Liver (tissue), 3 donors: ENCODE measurements around the gene AKR1C1.
A peak's percentile ranks its signal among the peaks of the same experiment; 100 is the strongest.
"Not testable (repeated sequence)": the region's sequence is repeated elsewhere in the genome, so short reads cannot be mapped to it uniquely, and the experiment has no call there.

Experiments used
- CTCF ChIP-seq: fragments of 150-350 bp; IDR thresholded peaks from 2 replicates; pipeline ENCODE4 v1.5.1; 2017; ENCODE audit warnings: improper control_type of control experiment, low read depth, low read length; ENCODE audit not compliant: missing input control
- GABPA ChIP-seq, 2 donors: IDR thresholded peaks in 1 of 2; conservative IDR thresholded peaks in 1 of 2; 2 replicates each; pipeline ENCODE4 v1.6.1; 2016; ENCODE audit warnings: antibody characterized with exemption in 2 of 2, mild to moderate bottlenecking in 1 of 2, moderate library complexity in 1 of 2
- TF ChIP-seq, protein P1 (sequence below): IDR thresholded peaks from 2 replicates; pipeline ENCODE4 v1.6.1; 2016; ENCODE audit warnings: antibody characterized with exemption
- donor health status: healthy.
- donor health status: healthy.

DNA sequence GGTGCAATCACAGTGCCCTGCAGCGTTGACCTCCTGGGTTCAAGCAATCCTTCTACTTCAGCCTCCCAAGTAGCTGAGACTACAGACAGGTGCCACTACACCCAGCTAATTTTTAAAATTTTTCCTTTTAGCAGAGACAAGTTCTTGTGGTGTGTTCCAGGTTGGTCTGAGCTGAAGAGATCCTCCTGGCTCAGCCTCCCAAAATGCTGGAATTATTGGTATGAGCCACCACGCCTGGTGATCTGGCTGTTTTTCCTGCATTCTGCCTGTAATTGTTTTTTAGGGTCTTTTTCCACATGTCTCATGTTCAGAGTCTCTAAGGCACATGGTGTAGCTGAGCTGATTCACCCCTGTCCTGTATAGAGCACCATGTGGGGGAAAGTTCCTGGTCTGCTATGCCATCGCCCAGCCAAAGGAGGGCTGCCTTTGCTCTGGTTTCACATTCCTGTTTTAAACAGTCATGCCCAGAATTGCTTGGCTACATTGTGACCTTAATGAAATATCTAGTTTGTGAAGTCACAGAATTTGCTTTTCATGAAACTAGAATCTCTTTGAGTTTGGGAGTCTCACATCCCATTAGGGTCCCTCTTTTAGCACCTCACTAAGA is 55.6 kb downstream of the AKR1C1 start:
- TF ChIP-seq GABPA (IDR thresholded peaks at IDR 0.05 in 1 of 2, conservative IDR thresholded peaks at IDR 0.05 in 1 of 2) = not testable (repeated sequence)
- peak; percentile 35 for TF ChIP-seq CTCF
- TF ChIP-seq, protein P1, sequence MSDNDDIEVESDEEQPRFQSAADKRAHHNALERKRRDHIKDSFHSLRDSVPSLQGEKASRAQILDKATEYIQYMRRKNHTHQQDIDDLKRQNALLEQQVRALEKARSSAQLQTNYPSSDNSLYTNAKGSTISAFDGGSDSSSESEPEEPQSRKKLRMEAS = peak; percentile 31
